Kidney epithelial cell (primary cell): ENCODE data around the gene LTBP2. TPM values are rescaled to one million over a fixed set of nuclear protein-coding genes. Genes with fewer than 3 reads are reported as not detected.

ENCODE experiments used
- DNase-seq: peaks from one replicate; pipeline ENCODE4 v3.0.0-alpha.2; 2010; ENCODE audit warnings: low read depth
- H3K27me3 ChIP-seq: 2 replicates; pipeline ENCODE4 v1.6.0; 2011; ENCODE audit warnings: low read length; ENCODE audit not compliant: control insufficient read depth, insufficient read depth
- H3K36me3 ChIP-seq: 2 replicates; pipeline ENCODE4 v1.5.1; 2011; ENCODE audit warnings: low read length; ENCODE audit not compliant: control insufficient read depth, insufficient read depth
- H3K4me3 ChIP-seq: 2 replicates; pipeline ENCODE4 v1.5.1; 2011; ENCODE audit warnings: low read depth, mild to moderate bottlenecking, control low read depth, low read length
- CTCF ChIP-seq: IDR thresholded peaks from 2 replicates; pipeline ENCODE4 v1.5.1; 2011; ENCODE audit warnings: mild to moderate bottlenecking, moderate library complexity, low read length, control low read depth, inconsistent platforms; ENCODE audit not compliant: insufficient read depth, poor library complexity, severe bottlenecking
- total RNA-seq: library from RNA; depleted of rRNA; stranded (reverse); fragments of >200 nt; gene quantifications from 2 replicates; pipeline ENCODE4 v1.2.3, GENCODE V29; 2015

Gene LTBP2
- total RNA-seq, 1 donor from 2014 or later = 69.5 TPM

- no peak for TF ChIP-seq CTCF
- Histone ChIP-seq H3K4me3 (peak overlapping the region; percentile 24), H3K36me3 (no peaks in the 10 kb centered on the region), H3K27me3 (no peaks in the 10 kb centered on the region)
- peak; percentile 99 for DNase-seq
Observed at GRCh38 chr14:74571901-74572725, 39.9 kb downstream of the LTBP2 start.

GRCh38 chr14:74571441-74571841 lies 40.6 kb downstream of the LTBP2 start:
- no peak for DNase-seq
- no peaks in the 10 kb centered on the region for H3K27me3 ChIP-seq
- no peaks in the 10 kb centered on the region for H3K36me3 ChIP-seq
- H3K4me3 ChIP-seq = no peak overlapping the region
- no peak for TF ChIP-seq CTCF

- no peak for DNase-seq
- Histone ChIP-seq H3K27me3 (no peaks in the 10 kb centered on the region), H3K36me3 (no peaks in the 10 kb centered on the region), H3K4me3 (no peak overlapping the region)
- TF ChIP-seq CTCF = no peak
Observed at GRCh38 chr14:74570696-74571095, 41.3 kb downstream of the LTBP2 start.

- DNase-seq = no peak
- no peak for TF ChIP-seq CTCF
- H3K36me3 ChIP-seq = no peaks in the 10 kb centered on the region
- no peak overlapping the region for H3K4me3 ChIP-seq
- H3K27me3 ChIP-seq = no peaks in the 10 kb centered on the region
Observed at GRCh38 chr14:74569806-74570591, 42.0 kb downstream of the LTBP2 start.

GRCh38 chr14:74569387-74569786 lies 42.6 kb downstream of the LTBP2 start:
- H3K27me3 ChIP-seq = no peaks in the 10 kb centered on the region
- no peak overlapping the region for H3K4me3 ChIP-seq
- no peaks in the 10 kb centered on the region for H3K36me3 ChIP-seq
- TF ChIP-seq CTCF = no peak
- DNase-seq = no peak
